HG03565 (cell line): ENCODE data around the gene HIF3A.
"Not testable (repeated sequence)": the region's sequence is repeated elsewhere in the genome, so short reads cannot be mapped to it uniquely, and the experiment has no call there.

Source experiments
- ATAC-seq: cut with Tn5 transposase; IDR thresholded peaks from one replicate; pipeline ENCODE4 v1.9.1; 2021; ENCODE audit warnings: mild to moderate bottlenecking, moderate library complexity; ENCODE audit not compliant: unreplicated experiment

HIF3A gene

DNA sequence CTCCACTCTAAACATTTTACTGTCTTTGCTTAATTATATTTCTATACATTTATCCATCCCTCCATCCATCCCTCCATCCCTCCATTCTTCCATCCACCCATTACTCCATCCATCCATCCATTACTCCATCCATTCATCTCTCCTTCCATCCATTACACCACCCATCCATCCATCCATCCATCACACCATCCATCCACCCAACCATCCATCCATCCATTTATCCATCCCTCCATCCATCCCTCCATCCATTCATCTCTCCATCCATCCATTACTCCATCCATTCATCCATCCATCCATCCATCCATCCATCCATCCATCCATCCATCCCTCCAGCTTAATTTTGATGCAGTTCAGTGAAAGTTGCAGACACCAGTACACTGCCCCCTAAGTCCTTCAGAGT lies 5.0 kb upstream of the HIF3A start:
- no peak for ATAC-seq

- no peak for ATAC-seq
Observed at GRCh38 chr19:46294494-46294893, 2.3 kb upstream of the HIF3A start.

DNA sequence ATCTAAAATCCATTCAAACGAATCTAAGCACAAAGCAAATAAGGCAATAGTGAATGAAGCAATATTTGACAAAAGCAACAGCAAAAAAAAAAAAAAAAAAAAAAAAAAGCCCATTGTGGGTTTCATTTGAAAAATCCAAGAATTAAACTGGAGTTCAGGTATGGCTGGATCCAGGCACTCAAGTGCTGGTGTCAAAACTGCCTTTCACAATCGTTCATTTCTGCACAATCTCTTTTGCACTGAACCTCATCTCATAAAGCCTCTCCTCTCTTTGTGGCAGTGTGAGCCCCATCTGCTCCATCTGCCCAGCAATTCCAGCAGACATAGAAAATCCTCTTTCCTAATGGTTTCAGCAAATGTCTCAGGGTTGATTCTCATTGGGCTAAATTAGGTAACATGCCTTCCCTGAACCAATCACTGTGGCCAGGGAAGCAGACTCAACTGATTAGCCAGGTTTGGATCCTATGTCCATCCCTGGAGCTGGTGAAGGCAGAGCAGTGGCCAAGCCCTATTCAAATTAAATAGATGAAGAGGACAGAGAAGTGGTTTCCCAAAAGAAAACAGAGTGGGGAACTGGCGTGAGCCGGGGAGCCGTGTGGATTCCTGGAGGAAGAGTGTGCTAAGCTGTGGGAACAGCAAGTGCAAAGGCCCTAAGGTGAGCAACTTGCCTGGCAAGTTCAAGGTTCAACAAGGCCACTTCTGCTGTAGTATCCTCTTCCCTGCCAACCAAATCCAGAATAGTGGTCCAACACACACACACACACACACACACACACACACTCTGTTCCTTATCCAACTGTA lies 1.2 kb upstream of the HIF3A start:
- no peak for ATAC-seq

DNA sequence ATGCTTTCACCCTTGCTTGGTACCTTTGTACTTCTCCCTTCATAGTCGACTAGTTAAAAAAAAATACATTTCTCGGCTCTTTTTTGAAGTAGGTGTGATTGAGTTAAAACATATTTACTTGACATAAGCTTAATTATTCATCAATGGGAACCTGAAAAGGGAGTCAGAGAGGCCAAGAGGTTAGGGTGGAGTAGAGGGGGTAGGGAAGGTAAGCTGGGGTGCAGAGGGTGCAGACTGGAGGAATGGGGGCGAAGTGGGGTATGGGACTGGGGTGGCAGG lies 701 bp upstream of the HIF3A start:
- no peak for ATAC-seq

DNA sequence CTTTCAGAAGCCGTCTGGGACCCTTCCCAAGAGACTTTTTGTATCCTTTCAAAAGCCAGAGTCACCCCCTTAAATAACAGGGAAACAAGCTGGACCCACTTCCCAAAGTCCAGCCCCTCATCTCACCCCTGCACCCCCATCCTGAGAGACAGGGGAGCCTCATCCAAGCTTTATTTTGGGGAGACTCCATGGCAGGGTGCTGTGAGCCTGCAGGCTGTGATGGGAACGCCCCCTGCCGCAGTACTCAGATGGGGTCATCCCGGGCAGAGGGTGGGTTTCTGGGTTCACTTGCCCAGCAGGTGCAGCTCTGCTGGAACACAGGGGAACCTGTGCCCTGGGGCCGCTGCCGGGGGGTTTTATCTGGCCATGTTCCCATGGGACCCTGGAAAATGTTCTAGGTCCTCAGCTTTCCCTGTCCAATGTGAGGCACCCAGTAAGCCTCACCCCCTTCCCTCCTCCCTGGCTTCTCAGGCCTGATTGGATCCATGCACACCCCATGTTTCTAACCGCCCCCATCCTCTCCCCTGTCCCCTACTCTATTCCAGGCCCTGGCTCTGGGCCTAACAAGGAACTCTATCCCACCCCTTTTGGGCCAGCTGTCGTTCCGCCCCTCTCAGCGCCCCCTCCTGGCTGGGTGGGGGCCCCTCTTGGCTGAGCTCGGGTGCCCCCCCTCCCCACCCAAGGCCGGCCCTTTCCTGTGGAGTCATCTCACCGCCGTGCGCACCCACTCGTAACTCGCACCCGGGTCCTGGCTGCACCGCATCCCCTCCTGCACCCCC lies 1.0 kb downstream of the HIF3A start:
- ATAC-seq: no peak

DNA sequence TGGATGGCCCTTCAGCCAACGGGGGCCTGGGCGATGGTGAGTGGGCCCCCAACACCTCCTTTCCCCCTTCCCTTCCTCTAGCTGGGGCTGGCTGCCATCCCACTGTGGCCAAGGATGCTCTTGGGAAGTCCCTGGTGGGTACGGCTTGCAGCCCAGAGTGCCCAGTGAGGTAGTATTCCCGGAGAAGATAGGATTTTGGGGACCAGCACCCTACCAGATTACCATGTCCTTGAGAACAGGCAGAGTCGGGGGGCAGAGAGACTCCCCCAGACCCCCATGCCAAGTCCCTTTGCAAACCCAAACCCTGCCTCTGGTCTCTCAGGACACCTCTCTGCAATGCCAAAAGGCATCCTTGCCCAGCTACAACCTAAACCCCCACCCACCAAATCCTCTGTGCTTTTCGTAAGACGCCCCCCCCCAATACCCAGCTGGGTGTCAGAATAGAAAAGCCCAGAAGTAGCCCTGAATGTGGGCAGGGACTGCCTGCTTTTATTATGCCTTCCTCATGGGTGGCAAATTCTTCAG lies 1.7 kb downstream of the HIF3A start:
- no peak for ATAC-seq

- no peak for ATAC-seq
Observed at GRCh38 chr19:46299004-46299509, 2.2 kb downstream of the HIF3A start.

DNA sequence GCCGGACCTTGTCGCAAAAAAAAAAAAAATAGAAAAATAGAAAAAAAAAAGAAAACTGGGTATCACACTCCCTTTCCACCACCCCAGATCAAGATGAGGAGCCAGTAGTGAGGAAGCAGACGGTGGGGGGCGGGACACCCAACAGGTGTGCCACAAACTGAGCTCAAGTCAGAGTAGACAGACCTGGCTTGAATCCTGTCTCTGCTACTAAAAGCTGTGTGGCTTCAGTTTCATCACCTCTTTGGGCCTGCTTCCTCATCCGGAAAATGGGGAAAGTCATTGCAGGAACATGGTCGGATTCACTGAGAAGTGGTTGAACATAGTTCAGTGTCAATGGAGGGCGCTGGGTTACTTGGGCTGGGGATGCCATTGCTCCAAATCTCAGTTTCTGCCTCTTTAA lies 2.9 kb downstream of the HIF3A start:
- no peak for ATAC-seq

DNA sequence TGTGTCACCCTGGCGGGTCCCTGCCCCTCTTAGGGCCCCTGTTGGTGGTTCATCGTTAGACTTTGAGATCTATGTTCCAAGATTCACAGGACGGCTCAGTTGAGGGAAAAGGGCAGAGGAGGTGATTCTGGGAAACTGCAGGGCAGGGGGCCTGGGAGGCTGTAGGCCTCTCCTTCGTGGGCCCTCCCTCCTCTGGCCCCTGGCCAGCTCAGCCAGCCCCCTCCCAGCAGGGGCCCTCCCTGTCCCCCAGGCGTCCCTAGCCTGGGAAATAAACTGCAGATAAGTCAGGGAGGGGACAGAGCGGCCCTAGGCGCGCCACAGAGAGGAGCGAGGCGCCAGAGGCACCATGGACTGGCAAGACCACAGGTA lies 6.5 kb downstream of the HIF3A start:
- ATAC-seq: no peak

- no peak for ATAC-seq
Observed at GRCh38 chr19:46303691-46304397, 7.0 kb downstream of the HIF3A start.

- ATAC-seq: no peak
Observed at GRCh38 chr19:46306501-46306900, 9.7 kb downstream of the HIF3A start.

DNA sequence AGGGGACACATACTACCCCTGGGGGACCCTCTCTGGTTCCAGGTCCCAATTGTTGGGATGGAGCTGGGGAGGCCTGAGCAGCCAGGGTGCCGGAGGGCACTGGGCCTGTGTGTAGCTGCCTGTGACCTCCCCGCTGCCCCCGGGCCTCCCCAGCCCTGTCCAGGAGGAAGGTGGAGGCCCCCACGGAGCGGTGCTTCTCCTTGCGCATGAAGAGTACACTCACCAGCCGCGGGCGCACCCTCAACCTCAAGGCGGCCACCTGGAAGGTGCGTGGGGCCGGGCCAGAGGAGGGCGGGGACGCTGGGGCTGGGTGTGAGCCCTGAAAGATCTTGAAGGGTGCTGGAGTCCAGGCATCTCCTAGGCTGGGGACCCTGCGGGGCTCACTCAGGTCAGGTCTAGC lies 11.7 kb downstream of the HIF3A start:
- ATAC-seq: no peak

GRCh38 chr19:46309056-46309455 lies 12.2 kb downstream of the HIF3A start:
- ATAC-seq: no peak

- no peak for ATAC-seq
Observed at GRCh38 chr19:46311444-46311843, 14.6 kb downstream of the HIF3A start.

- not testable (repeated sequence) for ATAC-seq
Observed at GRCh38 chr19:46313540-46314469, 17.0 kb downstream of the HIF3A start.

GRCh38 chr19:46317339-46317738 lies 20.5 kb downstream of the HIF3A start:
- ATAC-seq: no peak

GRCh38 chr19:46319613-46320012 lies 22.8 kb downstream of the HIF3A start:
- ATAC-seq: no peak

DNA sequence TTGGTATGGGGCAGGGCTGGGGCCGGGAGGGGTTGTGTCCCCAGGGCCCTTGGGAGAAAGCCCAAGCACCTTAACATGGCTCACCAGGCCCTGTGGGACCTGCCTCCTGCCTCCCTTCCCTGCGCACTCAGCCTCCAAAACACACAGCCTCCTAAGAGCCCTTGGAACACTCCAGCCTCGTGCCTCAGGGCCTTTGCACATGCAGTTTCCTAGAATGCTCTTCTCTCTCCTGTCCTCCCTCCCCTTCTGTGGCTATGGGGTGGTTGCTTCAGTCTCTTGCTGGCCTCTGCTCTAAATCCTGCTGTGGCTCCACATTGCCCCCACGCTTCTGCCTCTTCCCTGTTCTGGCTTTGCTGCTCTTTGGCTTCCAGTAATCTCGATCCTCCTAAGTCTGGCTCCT lies 23.7 kb downstream of the HIF3A start:
- ATAC-seq: no peak

DNA sequence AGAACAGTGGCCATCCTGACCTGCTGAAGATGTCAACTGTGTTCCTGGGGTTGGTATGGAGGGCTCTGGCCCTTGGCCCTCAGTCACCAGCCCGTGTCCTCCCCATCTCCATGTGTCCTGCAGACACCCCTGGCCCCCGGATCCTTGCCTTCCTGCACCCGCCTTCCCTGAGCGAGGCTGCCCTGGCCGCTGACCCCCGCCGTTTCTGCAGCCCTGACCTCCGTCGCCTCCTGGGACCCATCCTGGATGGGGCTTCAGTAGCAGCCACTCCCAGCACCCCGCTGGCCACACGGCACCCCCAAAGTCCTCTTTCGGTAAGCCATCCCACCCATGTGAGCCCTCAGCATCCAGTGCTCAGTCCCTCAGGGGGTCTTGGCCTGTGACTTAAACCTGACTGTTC lies 24.8 kb downstream of the HIF3A start:
- no peak for ATAC-seq

DNA sequence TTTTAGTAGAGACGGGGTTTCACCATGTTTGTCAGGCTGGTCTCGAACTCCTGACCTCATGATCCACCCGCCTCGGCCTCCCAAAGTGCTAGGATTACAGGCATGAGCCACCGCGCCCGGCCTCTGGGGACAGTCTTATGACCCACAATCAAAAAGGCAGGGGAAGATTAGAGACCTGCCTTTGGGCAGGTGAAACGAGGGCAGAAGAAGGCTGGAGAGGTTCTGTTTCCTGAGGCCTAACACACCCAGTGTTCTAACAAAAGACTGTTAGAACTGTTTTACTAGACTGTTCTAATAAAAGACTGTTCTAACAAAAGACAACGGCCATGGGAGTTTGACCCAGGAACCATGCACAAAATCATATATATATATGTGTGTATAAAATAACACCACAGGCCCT lies 26.4 kb downstream of the HIF3A start:
- ATAC-seq: not testable (repeated sequence)
